ENCODE results near the gene SERPINA1. TPM values are rescaled to one million over a fixed set of nuclear protein-coding genes. Genes with fewer than 3 reads are reported as not detected.

The SERPINA1 gene
- total and polyA plus RNA-seq, 2 donors (not counting 1 experiment from before 2014, with no cell fraction given): 0.39 TPM; not detected in 1

DNA sequence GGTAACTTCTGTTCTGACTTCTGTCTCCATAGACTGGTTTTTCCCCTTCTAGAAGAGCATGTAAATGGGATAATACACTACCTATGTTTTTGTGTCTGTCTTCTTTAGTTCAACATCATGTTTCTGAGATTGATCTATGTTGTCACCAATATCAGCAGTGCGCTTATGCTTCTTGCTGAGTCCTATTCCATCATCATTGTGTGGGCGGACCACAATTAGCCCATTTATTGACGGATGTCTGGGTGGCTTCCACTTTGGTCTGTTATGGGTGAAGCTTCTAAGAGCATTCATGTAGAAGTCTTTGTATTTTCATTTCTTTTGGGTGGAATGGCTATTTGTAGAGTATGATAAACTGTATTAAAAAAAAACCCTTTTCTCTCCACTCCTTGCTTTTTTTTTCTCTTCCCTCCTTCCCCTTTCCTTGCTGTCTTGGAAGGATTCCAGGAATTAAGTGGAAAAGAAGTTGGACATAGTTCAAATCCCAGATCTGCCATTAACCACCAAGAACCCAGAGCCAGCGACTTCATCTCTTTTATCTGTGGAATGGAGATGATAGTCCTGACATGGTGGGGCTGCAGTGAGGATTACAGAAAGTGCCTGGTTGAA, 7.0 kb upstream of the SERPINA1 start:
- no peak overlapping the region for H3K4me3 ChIP-seq (replicated peaks in 1 of 4; ENCODE audit: control extremely low read depth in 1 of 4, insufficient read depth in 1 of 4, low read depth in 3 of 4, low read length in 4 of 4)
- no peaks in the 10 kb centered on the region for H3K79me2 ChIP-seq (ENCODE audit: control insufficient read depth, insufficient read depth, low read length)
- no peak overlapping the region for H3K27ac ChIP-seq (ENCODE audit: insufficient read depth, low read length)
- TF ChIP-seq, protein P1, sequence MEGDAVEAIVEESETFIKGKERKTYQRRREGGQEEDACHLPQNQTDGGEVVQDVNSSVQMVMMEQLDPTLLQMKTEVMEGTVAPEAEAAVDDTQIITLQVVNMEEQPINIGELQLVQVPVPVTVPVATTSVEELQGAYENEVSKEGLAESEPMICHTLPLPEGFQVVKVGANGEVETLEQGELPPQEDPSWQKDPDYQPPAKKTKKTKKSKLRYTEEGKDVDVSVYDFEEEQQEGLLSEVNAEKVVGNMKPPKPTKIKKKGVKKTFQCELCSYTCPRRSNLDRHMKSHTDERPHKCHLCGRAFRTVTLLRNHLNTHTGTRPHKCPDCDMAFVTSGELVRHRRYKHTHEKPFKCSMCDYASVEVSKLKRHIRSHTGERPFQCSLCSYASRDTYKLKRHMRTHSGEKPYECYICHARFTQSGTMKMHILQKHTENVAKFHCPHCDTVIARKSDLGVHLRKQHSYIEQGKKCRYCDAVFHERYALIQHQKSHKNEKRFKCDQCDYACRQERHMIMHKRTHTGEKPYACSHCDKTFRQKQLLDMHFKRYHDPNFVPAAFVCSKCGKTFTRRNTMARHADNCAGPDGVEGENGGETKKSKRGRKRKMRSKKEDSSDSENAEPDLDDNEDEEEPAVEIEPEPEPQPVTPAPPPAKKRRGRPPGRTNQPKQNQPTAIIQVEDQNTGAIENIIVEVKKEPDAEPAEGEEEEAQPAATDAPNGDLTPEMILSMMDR (conservative IDR thresholded peaks at IDR 0.05 in 1 of 2, IDR thresholded peaks at IDR 0.05 in 1 of 2; ENCODE audit: low read depth in 1 of 2, low read length in 2 of 2): no peak
- no peak for TF ChIP-seq EZH2 (IDR thresholded peaks at IDR 0.05; ENCODE audit: low read length, missing control alignments)
- no peaks in the 10 kb centered on the region for H3K36me3 ChIP-seq (ENCODE audit: control insufficient read depth, insufficient read depth, low read length)
- H3K9me3 ChIP-seq (ENCODE audit: control insufficient read depth, insufficient read depth, low read depth, low read length): no peaks in the 10 kb centered on the region
- DNase-seq (ENCODE audit: low read depth in 2 of 2): peak in 1 of 2 donors; percentile 32
- H3K9ac ChIP-seq (ENCODE audit: insufficient read depth, low read length): no peak overlapping the region
- H3K4me1 ChIP-seq (ENCODE audit: control insufficient read depth, extremely low read depth, insufficient read depth, low read length): no peaks in the 10 kb centered on the region
- H2AFZ ChIP-seq (ENCODE audit: low read length): no peak overlapping the region
- H3K27me3 ChIP-seq (ENCODE audit: control insufficient read depth, insufficient read depth, low read length): no peaks in the 10 kb centered on the region
- H4K20me1 ChIP-seq (ENCODE audit: control insufficient read depth, extremely low read depth, insufficient read depth, low read length): no peaks in the 10 kb centered on the region
- H3K4me2 ChIP-seq (ENCODE audit: extremely low read depth, insufficient read depth, low read length): no peak overlapping the region

DNA sequence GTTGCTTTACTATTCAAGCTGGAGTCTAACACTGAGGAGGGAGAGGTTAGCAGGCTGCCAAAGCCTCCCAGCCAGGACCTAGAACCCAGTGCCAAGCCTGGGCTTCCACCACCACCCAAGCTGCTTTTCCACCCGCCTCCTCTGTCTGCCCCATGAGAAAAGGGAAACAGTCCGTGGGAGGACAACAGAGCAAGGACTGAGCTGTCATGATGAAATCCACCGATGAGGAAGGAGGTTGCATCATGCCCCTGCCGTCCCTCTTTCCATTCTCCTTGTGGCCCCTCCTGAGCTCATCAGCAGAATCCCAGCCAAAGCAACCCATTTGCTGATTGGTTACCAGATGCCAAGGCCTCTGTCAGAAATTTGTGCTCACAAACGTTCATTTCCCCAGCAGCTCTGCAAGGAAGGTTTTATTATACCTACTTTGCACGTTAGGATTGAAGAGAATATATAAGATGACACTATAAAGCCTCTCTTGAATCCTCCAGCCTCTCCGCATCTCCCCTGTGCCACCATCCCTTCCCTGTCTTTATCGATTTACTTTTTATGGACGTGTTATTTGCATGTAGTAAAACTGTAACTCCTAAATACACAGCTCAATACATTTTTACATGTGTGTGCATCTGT, 6.3 kb upstream of the SERPINA1 start:
- Histone ChIP-seq H4K20me1 (ENCODE audit: control insufficient read depth, extremely low read depth, insufficient read depth, low read length) (no peaks in the 10 kb centered on the region), H3K4me1 (ENCODE audit: control insufficient read depth, extremely low read depth, insufficient read depth, low read length) (no peaks in the 10 kb centered on the region), H3K4me2 (ENCODE audit: extremely low read depth, insufficient read depth, low read length) (no peak overlapping the region), H3K79me2 (ENCODE audit: control insufficient read depth, insufficient read depth, low read length) (no peaks in the 10 kb centered on the region), H3K9ac (ENCODE audit: insufficient read depth, low read length) (no peak overlapping the region), H3K9me3 (ENCODE audit: control insufficient read depth, insufficient read depth, low read depth, low read length) (no peaks in the 10 kb centered on the region), H3K27ac (ENCODE audit: insufficient read depth, low read length) (no peak overlapping the region), H3K36me3 (ENCODE audit: control insufficient read depth, insufficient read depth, low read length) (no peaks in the 10 kb centered on the region), H3K4me3 (replicated peaks in 1 of 4; ENCODE audit: control extremely low read depth in 1 of 4, insufficient read depth in 1 of 4, low read depth in 3 of 4, low read length in 4 of 4) (no peak overlapping the region), H3K27me3 (ENCODE audit: control insufficient read depth, insufficient read depth, low read length) (no peaks in the 10 kb centered on the region), H2AFZ (ENCODE audit: low read length) (no peak overlapping the region)
- TF ChIP-seq, protein P1 (conservative IDR thresholded peaks at IDR 0.05 in 1 of 2, IDR thresholded peaks at IDR 0.05 in 1 of 2; ENCODE audit: low read depth in 1 of 2, low read length in 2 of 2): no peak
- no peak for TF ChIP-seq EZH2 (IDR thresholded peaks at IDR 0.05; ENCODE audit: low read length, missing control alignments)
- peak; percentile 28 to 69 for DNase-seq (ENCODE audit: low read depth in 2 of 2)

DNA sequence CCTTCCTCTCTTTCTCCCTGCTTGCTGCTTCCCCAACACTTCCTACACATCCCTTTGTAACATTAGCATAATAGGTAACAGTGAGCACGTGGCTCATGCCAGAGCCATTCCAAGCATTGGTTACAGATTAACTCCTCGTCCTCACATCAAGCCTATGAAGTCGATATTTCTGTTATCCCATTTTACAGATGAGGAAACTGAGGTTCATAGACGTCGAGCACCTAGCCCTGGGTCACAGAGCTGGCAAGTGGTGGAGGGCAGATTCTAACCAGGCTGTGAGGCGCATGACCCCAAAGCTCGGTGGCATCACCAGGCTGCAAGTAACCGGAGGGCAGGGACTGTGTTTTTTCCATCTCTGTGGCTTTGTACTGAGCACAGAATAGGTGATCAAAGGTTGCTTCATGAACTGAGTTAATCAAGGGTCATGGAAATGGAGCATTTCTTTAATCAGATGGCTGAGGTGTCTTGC, 5.7 kb upstream of the SERPINA1 start:
- H4K20me1 ChIP-seq (ENCODE audit: control insufficient read depth, extremely low read depth, insufficient read depth, low read length): no peaks in the 10 kb centered on the region
- no peaks in the 10 kb centered on the region for H3K79me2 ChIP-seq (ENCODE audit: control insufficient read depth, insufficient read depth, low read length)
- no peak overlapping the region for H3K27ac ChIP-seq (ENCODE audit: insufficient read depth, low read length)
- no peak overlapping the region for H2AFZ ChIP-seq (ENCODE audit: low read length)
- no peak overlapping the region for H3K4me2 ChIP-seq (ENCODE audit: extremely low read depth, insufficient read depth, low read length)
- H3K27me3 ChIP-seq (ENCODE audit: control insufficient read depth, insufficient read depth, low read length): no peaks in the 10 kb centered on the region
- H3K4me3 ChIP-seq (replicated peaks in 1 of 4; ENCODE audit: control extremely low read depth in 1 of 4, insufficient read depth in 1 of 4, low read depth in 3 of 4, low read length in 4 of 4): no peak overlapping the region
- H3K36me3 ChIP-seq (ENCODE audit: control insufficient read depth, insufficient read depth, low read length): no peaks in the 10 kb centered on the region
- no peaks in the 10 kb centered on the region for H3K4me1 ChIP-seq (ENCODE audit: control insufficient read depth, extremely low read depth, insufficient read depth, low read length)
- no peak for DNase-seq (ENCODE audit: low read depth in 2 of 2)
- H3K9me3 ChIP-seq (ENCODE audit: control insufficient read depth, insufficient read depth, low read depth, low read length): no peaks in the 10 kb centered on the region
- no peak for TF ChIP-seq EZH2 (IDR thresholded peaks at IDR 0.05; ENCODE audit: low read length, missing control alignments)
- TF ChIP-seq, protein P1 (conservative IDR thresholded peaks at IDR 0.05 in 1 of 2, IDR thresholded peaks at IDR 0.05 in 1 of 2; ENCODE audit: low read depth in 1 of 2, low read length in 2 of 2): no peak
- H3K9ac ChIP-seq (ENCODE audit: insufficient read depth, low read length): no peak overlapping the region
